ENCODE measurements around the gene HAGHL. TPM values are rescaled to one million over a fixed set of nuclear protein-coding genes. Genes with fewer than 3 reads are reported as not detected.

Gene HAGHL
- total and polyA plus RNA-seq, 2 donors (not counting 1 experiment from before 2014, with no cell fraction given): 3.7 to 16.3 TPM

GRCh38 chr16:729768-730665, 3.1 kb downstream of the HAGHL start:
- Histone ChIP-seq H3K27me3 (ENCODE audit: control insufficient read depth, insufficient read depth, low read length) (no peaks in the 10 kb centered on the region), H3K9ac (ENCODE audit: insufficient read depth, low read length) (no peak overlapping the region), H3K36me3 (ENCODE audit: control insufficient read depth, insufficient read depth, low read length) (peaks cover 20% of the 10 kb centered on the region), H3K4me3 (replicated peaks in 1 of 4; ENCODE audit: control extremely low read depth in 1 of 4, insufficient read depth in 1 of 4, low read depth in 3 of 4, low read length in 4 of 4) (no peak overlapping the region), H3K4me1 (ENCODE audit: control insufficient read depth, extremely low read depth, insufficient read depth, low read length) (no peaks in the 10 kb centered on the region), H3K4me2 (ENCODE audit: extremely low read depth, insufficient read depth, low read length) (no peak overlapping the region), H2AFZ (ENCODE audit: low read length) (no peak overlapping the region), H3K9me3 (ENCODE audit: control insufficient read depth, insufficient read depth, low read depth, low read length) (no peaks in the 10 kb centered on the region), H3K79me2 (ENCODE audit: control insufficient read depth, insufficient read depth, low read length) (no peaks in the 10 kb centered on the region), H3K27ac (ENCODE audit: insufficient read depth, low read length) (no peak overlapping the region), H4K20me1 (ENCODE audit: control insufficient read depth, extremely low read depth, insufficient read depth, low read length) (no peaks in the 10 kb centered on the region)
- DNase-seq (ENCODE audit: low read depth in 2 of 2): no peak
- TF ChIP-seq CTCF (conservative IDR thresholded peaks at IDR 0.05 in 1 of 2, IDR thresholded peaks at IDR 0.05 in 1 of 2; ENCODE audit: low read depth in 1 of 2, low read length in 2 of 2): no peak
- TF ChIP-seq EZH2 (IDR thresholded peaks at IDR 0.05; ENCODE audit: low read length, missing control alignments): no peak

DNA sequence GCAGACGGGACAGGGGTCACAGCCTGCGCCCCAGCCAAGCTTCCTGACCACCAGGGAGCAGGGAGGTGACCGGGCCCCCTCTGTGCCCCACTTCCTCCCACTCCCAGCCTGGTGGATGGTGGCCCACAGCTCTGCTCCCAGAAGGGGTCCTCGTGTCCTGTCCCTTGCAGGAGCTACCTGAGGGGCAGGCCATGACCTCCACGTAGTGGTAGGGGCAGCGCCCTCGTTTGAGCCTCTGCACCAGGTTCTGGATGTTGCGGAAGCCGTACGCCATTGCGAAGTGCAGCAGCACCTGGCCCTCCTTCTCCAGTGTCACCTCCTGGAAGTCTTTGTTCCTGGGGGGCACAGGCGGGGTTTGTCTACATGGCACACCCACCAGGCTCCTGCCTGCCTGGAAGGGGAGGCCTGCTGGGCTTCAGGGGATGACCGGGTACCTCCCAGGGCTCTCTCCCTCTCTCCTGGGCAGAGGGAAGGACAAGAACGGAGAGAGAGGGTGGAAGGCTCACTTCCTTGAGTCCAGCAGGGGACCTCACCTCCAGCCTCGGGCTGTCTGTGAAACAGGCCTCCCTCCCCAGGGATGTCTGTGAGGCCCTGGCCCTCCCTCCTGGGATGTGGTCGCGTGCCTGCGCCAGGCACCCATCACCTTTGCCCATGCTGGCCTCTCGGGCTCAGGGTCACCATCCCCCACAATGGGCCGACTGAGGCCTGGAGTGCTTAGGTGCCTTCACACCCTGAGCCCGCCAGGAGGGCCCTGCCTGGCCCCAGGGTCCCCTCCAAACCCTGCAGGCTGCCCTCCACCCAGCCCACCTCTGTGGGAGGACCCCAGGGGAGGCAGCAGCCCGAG, 4.0 kb downstream of the HAGHL start:
- Histone ChIP-seq H3K4me1 (ENCODE audit: control insufficient read depth, extremely low read depth, insufficient read depth, low read length) (no peaks in the 10 kb centered on the region), H3K36me3 (ENCODE audit: control insufficient read depth, insufficient read depth, low read length) (peaks cover 21% of the 10 kb centered on the region), H3K4me2 (ENCODE audit: extremely low read depth, insufficient read depth, low read length) (no peak overlapping the region), H3K9me3 (ENCODE audit: control insufficient read depth, insufficient read depth, low read depth, low read length) (no peaks in the 10 kb centered on the region), H3K9ac (ENCODE audit: insufficient read depth, low read length) (no peak overlapping the region), H3K4me3 (replicated peaks in 1 of 4; ENCODE audit: control extremely low read depth in 1 of 4, insufficient read depth in 1 of 4, low read depth in 3 of 4, low read length in 4 of 4) (no peak overlapping the region), H3K79me2 (ENCODE audit: control insufficient read depth, insufficient read depth, low read length) (no peaks in the 10 kb centered on the region), H2AFZ (ENCODE audit: low read length) (no peak overlapping the region), H4K20me1 (ENCODE audit: control insufficient read depth, extremely low read depth, insufficient read depth, low read length) (no peaks in the 10 kb centered on the region), H3K27ac (ENCODE audit: insufficient read depth, low read length) (no peak overlapping the region), H3K27me3 (ENCODE audit: control insufficient read depth, insufficient read depth, low read length) (no peaks in the 10 kb centered on the region)
- TF ChIP-seq CTCF (conservative IDR thresholded peaks at IDR 0.05 in 1 of 2, IDR thresholded peaks at IDR 0.05 in 1 of 2; ENCODE audit: low read depth in 1 of 2, low read length in 2 of 2) (no peak), EZH2 (IDR thresholded peaks at IDR 0.05; ENCODE audit: low read length, missing control alignments) (no peak)
- no peak for DNase-seq (ENCODE audit: low read depth in 2 of 2)

GRCh38 chr16:732332-732731, 5.4 kb downstream of the HAGHL start:
- no peak for DNase-seq (ENCODE audit: low read depth in 2 of 2)
- no peaks in the 10 kb centered on the region for H3K27me3 ChIP-seq (ENCODE audit: control insufficient read depth, insufficient read depth, low read length)
- H2AFZ ChIP-seq (ENCODE audit: low read length): no peak overlapping the region
- H3K4me2 ChIP-seq (ENCODE audit: extremely low read depth, insufficient read depth, low read length): no peak overlapping the region
- no peak overlapping the region for H3K27ac ChIP-seq (ENCODE audit: insufficient read depth, low read length)
- H3K79me2 ChIP-seq (ENCODE audit: control insufficient read depth, insufficient read depth, low read length): no peaks in the 10 kb centered on the region
- H4K20me1 ChIP-seq (ENCODE audit: control insufficient read depth, extremely low read depth, insufficient read depth, low read length): no peaks in the 10 kb centered on the region
- no peaks in the 10 kb centered on the region for H3K4me1 ChIP-seq (ENCODE audit: control insufficient read depth, extremely low read depth, insufficient read depth, low read length)
- TF ChIP-seq EZH2 (IDR thresholded peaks at IDR 0.05; ENCODE audit: low read length, missing control alignments) (no peak), CTCF (conservative IDR thresholded peaks at IDR 0.05 in 1 of 2, IDR thresholded peaks at IDR 0.05 in 1 of 2; ENCODE audit: low read depth in 1 of 2, low read length in 2 of 2) (no peak)
- H3K4me3 ChIP-seq (replicated peaks in 1 of 4; ENCODE audit: control extremely low read depth in 1 of 4, insufficient read depth in 1 of 4, low read depth in 3 of 4, low read length in 4 of 4): no peak overlapping the region
- no peaks in the 10 kb centered on the region for H3K9me3 ChIP-seq (ENCODE audit: control insufficient read depth, insufficient read depth, low read depth, low read length)
- H3K36me3 ChIP-seq (ENCODE audit: control insufficient read depth, insufficient read depth, low read length): peaks cover 29% of the 10 kb centered on the region
- no peak overlapping the region for H3K9ac ChIP-seq (ENCODE audit: insufficient read depth, low read length)

Data from fibroblast of lung (primary cell).